GM19455 (cell line): ENCODE measurements around the gene TET3.
"Not testable (repeated sequence)": the region's sequence is repeated elsewhere in the genome, so short reads cannot be mapped to it uniquely, and the experiment has no call there.

Experiments used
- ATAC-seq: cut with Tn5 transposase; IDR thresholded peaks from one replicate; pipeline ENCODE4 v1.9.1; 2021; ENCODE audit not compliant: unreplicated experiment

TET3 gene

DNA sequence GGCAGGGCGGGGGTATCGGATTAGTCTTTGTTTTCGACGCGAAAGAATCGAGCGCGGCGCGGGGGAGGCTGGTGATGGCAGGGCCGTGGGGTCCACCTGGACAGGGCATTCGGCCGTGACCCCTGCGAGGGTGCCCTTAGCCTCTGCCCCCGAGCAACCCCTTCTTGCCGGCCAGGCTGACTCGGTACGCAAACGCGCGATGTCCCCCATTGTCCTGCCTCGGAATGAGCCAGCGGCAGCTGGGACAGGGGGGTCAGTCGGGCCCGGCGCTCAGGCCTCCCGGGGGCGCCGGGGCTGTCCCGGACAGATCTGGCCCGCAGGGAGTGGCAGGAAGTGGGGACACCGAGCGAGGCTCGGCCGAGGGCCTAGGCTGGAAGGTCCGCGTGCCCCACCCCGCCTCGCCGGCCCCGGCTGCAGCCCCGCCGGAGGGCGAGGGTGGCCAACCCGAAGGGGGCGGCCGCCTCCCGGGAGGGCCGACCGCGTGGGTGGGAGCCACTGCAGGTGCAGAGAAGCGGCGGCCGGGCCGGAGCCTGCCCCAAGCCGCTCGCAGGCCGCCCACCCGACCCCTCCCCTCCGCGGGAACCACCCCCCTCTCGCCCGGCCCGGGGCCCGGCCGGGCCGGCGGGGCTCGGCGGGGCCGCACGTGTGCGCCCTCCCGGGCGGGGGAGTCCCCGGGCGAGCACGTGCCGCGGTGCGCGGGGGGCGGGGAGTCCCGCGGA is at the start of gene TET3:
Gene TET3, plus strand, starts transcription at position 708 of the 719 bp plus-strand sequence. CDS start 1,494 bp downstream, outside the sequence.
- ATAC-seq: peak; percentile 47

DNA sequence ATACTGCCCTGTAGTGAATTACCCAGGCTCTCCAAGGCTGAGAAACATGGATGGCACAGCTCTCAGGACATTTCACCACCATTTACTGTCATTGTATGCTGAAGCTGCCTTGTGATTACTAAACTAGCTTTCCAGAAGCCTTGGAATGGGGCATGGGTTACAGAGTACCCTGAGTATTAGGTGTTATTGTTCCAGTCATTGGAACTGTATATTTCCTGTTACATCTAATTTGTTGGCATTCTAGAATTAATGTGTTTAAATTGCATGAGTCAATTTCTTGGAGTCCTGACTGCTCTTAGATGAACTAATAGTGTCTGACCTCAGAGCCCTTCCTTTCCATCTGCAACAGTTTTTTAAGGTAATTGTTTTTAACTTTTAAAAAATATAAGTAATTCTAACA is 49.1 kb upstream of the TET3 start:
- ATAC-seq: no peak

DNA sequence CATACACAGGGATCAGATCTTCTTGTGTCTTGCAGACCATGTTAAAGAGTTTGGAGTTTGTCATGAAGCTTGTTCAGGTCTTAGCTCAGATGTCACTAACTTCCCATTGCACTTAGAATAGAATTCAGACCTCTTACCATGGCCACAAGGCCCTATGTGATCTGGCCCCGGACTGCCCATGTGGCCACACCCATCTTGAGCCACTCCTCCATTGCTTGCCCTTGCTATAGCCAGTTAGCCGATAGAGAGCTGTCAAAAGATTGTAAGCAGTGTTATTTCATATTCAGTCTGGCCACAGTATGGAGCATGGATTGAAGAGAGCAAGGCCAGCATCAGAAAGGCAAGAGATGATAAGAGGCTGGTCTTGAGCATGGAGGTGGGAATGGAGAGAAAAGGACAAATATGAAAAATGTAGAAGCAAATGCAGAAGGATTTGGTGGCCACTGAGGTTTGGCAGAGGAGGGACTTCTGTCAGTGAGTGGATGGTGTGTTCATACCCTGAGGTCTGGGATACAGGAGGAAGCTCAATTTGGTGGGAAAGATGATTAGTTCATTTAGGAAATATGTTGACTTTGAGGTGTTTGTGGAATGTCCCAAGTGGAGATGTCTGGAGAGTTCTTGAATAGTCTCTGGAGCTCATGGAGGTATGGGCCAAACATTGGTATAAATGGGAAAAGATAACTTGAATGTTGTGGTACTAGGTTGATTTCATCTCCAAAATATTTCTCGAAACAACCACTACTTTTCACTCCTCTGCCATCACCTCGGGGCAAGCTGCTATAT is 47.4 kb upstream of the TET3 start:
- ATAC-seq: no peak

DNA sequence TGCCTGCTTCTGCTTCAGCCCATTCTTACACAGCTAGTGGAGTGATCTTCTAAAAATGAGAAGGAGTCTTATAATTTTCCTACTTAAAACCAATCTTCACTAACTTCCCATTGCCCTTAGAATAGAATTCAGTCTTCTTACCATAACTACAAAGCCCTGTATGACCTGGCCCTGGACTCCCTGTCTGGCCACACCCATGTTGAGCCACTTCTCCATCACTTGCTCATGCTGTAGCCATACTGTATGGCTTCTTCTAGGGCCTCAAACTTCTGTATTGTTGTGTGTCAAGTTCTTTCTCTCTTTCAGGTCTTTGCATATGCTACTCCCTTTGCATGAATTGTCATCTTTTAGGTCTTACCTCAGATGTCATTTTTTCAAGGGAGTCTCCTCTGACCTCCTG is 46.8 kb upstream of the TET3 start:
- no peak for ATAC-seq

DNA sequence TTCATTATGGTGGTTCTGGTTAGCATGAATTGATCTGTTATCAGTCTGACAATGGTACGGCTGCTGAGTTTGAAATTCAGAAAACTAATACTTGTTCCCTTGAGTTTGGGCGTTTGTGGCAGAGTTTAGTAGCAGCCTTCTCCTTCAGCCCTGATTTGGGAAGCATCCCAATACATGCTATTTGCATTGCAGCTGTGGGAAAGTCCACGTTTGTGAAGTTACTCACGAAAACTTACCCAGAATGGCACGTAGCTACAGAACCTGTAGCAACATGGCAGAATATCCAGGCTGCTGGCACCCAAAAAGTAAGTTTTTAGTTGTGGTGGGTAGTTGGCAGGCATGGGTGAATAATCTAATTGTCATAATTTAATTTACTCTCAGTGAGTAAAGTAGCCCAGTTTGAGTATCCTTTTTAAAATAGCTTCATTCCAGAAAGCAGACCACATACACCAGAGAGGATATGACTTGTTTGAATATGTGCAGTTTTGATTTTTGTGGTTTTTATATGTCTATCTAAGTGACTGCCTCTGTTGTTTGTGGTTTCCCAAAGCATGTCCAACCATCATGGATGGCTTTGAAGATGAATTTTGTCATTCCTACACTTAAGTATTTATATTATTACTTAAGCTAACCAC is 45.9 kb upstream of the TET3 start:
- ATAC-seq: no peak

DNA sequence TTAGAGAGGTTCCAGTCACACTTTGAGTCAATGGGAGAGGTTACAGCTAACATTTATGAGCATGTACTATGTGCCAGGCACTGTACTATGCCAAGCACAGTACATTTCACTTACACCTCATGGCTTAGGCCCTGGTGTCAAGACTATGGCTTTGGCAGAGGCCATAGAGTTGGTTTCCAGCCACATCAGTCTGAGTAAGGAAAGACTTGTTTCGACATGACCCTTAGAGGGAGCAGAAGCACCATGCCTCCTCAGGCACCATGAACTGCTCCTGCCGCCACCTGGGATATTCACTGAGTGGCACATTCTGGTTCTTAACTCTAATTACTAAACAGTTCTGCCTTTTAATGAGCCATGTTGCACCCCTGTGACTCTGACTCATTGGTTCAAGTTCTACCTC is 45.3 kb upstream of the TET3 start:
- no peak for ATAC-seq

DNA sequence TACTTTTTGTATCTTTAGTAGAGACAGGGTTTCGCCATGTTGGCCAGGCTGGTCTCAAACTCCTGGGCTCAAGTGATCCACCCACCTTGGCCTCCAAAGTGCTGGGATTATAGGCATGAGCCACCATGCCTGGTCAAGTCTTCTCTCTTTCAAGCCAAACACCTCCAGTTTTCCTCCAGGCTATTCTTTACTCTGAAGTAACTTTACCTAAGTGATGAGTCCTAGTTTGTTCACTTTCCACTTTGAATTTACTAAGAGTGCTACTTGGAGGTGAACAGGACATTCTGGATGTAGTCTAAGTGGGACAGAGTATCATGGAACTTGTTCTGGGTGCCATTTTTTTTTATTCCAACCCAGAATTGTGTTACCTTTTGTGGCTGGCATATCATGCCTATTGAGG is 44.6 kb upstream of the TET3 start:
- not testable (repeated sequence) for ATAC-seq

DNA sequence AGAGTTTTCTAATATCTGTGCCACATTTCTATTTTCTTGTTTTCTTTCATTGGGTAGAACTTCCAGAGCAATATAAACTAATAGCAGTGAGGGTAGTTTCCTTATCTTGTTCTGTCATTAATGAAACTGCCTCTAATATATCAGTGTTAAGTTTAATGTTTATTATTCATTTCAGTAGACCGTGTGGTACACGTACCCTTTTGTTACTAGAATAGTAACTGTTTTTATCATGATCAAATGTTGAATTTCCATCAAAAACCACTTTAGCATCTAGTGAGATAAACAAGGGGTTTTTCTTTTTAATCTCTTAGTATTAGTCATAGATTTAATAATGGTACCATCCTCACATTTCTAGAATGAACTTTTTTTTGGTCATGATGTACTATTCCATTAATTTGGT is 42.0 kb upstream of the TET3 start:
- ATAC-seq: no peak

DNA sequence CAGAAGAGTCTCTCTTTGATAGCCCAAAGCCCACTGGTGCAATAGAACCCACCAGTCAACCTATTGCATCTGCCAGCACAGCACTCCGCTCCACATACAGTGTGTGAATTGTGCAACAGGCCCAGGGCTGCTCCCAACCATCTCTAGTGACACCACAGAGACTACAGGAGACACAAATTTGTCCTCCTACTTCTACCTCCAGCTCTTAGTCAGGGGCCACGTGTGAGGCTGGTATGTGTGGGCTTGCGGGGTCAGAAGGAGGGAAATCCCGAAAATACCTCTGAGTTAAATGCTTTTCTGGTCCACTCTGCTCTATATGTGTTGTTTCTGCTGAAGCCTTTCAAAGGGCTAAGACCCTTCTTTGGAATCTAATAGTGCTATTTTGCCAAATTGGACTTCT is 40.0 kb upstream of the TET3 start:
- no peak for ATAC-seq

DNA sequence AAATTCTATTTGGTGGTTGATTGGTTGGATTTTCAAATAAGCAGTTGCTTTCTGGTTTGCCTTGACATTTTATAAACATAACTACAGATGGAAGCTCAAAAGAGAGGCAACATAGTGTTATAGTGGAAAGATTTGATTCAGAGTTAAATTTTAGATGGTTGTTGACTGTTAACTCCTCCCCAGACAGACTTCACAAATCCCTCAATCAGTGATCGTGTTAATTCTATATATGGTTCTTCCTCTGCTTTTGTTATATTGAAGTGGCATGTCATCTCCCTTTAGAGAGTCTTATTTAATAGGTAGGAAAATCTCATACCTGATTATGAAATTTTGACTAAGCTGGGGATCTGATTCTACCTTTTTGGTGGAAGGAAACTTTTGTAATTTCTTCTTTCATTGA is 38.5 kb upstream of the TET3 start:
- no peak for ATAC-seq

DNA sequence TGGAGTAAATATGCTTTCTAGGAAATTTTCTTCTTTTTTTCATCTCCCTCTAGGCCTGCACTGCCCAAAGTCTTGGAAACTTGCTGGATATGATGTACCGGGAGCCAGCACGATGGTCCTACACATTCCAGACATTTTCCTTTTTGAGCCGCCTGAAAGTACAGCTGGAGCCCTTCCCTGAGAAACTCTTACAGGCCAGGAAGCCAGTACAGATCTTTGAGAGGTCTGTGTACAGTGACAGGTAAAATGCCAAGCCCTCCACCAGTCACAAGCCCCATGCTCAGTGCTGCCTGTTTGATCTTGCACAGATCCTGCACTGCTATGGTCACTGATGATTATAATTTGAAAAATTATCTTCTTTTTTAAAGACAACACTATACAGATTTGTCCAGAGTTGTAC is 38.0 kb upstream of the TET3 start:
- no peak for ATAC-seq

DNA sequence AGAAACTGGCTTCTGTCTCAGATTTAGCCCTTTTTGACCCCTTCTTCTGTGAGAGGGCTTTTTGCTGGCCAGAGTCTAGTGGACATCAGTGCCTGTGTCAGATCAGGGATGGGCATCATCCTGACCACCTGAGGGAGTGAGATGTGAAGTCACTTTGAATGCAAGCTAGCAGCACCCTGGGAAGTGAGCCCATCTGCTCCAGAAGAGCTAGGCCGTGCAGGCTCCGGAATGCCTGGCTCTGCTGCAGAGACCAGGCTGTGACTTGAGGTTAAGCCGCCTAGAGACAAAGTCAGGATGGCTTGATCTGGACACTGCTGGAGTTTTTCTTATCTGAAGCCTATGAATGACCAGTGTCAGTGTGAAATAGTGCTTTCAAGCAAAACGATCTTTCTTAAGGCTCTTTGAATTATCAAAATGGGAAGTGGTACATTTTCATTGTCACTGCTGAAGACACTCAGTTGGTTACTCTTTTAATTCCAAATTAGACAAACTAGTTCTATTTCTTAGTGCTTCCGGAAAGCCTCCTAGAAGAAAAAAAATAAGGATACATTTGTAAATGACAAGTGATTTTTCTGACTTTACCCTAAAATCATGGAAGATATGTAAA is 37.2 kb upstream of the TET3 start:
- no peak for ATAC-seq

DNA sequence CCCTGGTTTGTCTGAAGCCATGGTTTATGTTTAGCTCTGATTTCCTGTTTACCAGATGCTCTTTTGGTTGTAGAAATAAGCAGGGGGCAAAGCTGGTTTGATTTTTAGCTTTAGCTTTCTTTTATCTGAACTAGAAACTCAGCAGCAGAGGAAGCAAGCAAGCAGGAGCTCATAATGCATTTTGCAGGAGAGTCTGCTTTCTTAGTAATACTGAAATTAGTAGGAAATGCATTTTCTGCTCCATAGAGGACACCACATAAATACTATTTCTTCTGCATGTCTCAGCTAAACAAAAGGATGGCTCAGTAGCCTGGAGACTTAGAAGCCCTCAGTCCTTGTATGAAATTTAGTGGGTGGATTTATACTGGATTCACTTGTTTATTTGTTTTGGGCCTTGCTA is 34.9 kb upstream of the TET3 start:
- ATAC-seq: no peak

DNA sequence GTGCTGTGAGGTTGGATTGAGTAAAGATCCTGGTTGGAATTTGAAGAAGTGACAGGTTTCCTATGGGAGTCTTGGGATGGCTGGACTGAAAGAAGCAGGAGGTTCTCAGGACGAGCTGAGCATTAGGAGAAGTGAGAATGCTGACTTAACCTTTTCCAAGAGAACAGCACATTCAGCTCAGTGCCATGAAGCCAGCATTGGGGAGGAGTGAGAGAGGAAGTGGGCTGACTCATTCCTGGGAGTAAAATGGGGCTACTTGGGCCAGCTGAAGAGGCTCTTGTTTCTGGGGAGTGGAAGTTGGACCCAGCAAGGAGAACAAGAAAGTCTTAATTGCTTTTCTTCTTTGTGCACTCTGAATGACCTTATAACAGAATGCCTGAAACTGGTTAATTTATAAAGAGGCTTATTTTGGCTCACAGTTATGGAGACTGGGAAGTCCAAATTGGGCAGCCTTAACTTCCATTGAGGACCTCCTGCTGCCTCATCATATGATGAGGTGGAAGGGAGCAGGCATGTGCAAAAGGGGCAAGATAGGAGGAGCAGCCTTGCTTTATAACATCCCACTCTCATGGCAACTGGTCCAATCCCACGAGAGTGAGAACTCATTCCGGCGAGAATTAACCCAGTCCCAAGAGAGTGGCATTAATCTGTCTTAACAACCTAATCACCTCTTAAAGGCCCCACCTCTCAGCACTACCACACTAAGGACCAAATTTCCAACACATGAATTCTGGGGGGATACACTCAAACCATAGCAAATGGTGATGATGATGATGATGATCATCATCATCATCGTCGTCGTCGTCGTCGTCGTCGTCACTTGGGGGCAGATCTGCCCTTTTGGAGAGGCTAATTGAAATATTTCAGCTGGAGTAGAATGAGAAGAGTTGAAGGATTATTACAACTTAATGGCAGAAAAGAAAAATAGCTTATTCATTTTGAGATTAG is 31.9 kb upstream of the TET3 start:
- no peak for ATAC-seq

DNA sequence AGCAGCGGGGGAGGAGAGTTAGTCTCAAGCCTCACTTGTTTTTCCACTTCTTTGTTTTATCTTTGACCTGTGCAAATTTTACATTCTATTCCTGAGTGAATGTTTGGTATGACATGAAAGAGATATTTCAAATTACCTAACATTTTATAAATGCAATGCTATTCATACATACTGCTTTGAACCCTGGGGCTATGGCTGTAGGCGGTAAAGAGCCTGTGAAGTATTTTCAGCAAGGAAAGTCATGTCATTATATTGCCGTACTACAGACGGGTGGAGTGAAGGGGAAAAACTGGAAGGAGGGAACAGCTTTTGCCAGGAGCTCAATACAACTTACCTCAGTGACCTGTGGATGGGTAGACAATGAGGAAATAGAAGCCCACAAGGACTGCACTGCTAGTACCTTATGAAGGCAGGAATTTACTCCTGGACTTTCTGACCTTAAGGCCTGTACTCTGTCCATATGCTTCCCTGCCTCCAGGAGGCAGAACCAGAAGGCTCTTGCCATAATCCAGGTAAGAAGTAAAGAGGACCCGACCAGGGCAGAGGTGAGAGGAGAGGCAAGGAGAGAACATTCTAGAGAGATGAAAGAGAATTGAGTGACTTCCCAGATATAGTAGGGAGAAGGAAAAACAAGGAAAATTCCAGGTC is 28.4 kb upstream of the TET3 start:
- ATAC-seq: no peak

DNA sequence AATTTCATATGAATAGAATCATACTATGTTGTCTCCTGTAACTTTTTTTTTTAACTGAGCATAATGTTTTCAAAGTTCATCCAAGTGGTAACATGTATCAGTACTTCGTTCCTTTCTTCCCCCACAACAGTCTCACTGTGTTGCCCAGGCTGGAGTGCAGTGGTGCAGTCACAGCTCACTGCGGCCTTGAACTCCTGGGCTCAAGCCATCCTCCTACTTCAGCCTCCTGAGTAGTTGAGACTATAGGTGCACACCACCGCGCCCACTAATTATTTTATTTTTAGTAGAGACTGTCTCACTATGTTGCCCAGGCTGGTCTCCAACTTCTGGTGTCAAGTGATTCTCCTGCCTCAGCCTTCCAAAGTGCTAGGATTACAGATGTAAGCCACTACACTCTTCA is 23.4 kb upstream of the TET3 start:
- no peak for ATAC-seq

DNA sequence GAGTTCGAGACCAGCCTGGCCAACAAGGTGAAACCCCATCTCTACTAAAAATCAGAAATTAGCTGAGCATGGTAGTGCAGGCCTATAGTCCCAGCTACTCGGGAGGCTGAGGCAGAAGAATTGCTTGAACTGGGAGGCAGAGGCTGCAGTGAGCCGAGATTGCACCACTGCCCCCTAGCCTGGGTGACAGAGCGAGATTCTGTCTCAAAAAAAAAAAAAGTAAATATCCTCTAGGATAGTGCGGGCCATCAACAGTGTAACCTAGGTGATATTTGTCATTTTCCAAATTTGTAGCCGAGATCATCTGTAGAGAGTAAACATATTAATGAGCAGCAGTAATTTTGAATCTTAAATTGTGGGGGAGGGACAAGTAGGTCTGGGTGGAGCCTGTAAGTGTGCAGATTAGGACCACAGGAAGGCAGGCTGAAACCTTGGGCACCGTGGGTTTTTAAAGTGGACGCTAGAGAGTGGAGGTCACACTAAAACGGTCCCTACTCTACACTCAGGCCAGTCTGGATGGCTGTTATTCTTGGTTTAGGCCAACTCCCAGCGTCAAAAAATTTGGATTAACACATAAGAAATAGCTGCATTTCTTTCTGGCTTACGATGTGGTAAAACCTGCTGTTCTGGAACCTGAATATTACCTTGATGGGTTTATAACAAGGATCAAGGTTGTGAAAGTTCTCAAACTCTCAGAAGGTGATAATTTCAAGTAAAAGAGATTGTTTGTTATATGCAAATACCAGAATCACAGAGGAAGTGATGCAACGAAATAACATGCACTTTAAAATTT is 22.7 kb upstream of the TET3 start:
- no peak for ATAC-seq

DNA sequence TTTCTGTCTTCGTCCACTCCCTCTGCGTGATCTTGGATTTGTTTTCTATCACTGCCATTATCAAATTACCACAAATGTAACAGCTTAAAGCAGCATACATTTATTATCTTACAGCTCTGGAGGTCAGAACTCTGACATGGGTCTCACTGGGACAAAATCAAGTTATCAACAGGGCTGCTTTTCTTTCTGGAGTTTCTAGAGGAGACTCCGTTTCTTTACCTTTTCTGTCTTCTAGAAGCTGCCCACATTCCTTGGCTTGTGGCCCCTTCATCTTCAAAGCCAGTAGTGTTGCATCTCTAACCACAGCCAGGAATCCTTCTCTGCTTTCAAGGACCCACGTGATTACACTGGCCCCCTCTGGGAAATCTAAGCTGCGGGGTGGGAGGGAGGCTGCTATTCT is 21.9 kb upstream of the TET3 start:
- no peak for ATAC-seq

DNA sequence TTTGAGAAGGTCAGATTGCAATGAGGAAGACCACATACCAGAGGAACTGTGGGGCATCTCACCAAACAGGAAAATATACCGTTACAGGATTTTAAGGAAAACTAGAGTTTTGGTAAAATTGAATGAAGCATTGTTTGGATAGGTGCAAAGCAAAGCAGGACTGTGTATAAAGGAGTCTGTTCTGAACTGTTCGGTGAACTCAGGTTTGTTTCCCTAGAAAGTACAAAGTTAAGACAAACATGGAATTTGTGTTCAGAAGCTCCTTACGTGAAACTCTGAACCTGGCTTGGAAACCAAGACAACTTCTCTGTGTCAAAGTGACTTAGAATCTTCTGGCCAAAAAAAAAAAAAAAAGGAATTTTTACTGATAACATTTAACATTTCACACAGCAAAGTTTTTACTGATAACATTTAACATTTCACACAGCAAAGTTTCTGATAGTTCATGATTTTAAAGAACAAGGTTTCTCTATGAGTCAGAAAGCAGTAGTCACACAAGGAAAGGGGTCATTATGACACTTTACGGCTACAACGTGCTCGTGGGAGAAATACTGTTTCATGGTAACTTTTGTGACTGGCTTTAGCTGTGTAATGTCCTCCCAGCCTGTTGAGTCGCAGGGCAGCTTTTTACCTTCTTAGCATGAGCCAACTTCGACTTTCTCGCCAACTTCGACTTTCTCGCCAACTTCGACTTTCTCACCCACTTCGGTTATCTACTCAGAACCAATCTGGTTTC is 21.2 kb upstream of the TET3 start:
- ATAC-seq: no peak
